Breast epithelium (tissue), 4 donors: ENCODE measurements around the gene PTTG1IP. TPM values are rescaled to one million over a fixed set of nuclear protein-coding genes. Genes with fewer than 3 reads are reported as not detected.

ENCODE experiments used
- DNase-seq, 2 donors: peaks; one replicate each; pipeline ENCODE4 v3.0.0-alpha.2; 2019; ENCODE audit warnings: low spot score in 2 of 2
- H3K27ac ChIP-seq, 2 donors: fragments of 200-600 bp; sonication (generic) in 1 of 2; one replicate each; pipeline ENCODE4 v1.5.1; 2016 to 2019; ENCODE audit warnings: mild to moderate bottlenecking in 1 of 2
- H3K27me3 ChIP-seq, 2 donors: fragments of 200-600 bp; sonication (generic) in 1 of 2; one replicate each; pipeline versions ENCODE4 v1.5.1 to v1.6.0; 2017 to 2019; ENCODE audit warnings: control low read depth in 1 of 2, mild to moderate bottlenecking in 1 of 2
- H3K36me3 ChIP-seq: fragments of 200-600 bp; one replicate; pipeline ENCODE4 v1.5.1; 2019
- H3K4me1 ChIP-seq, 2 donors: fragments of 200-600 bp; sonication (generic); one replicate each; pipeline ENCODE4 v1.5.1; 2016 to 2019; ENCODE audit warnings: control low read depth in 1 of 2
- H3K4me3 ChIP-seq, 3 donors: fragments of 200-600 bp; sonication (generic); 1 replicate in 2 of 3; 2 replicates in 1 of 3; pipeline ENCODE4 v1.5.1; 2016 to 2019; ENCODE audit warnings: mild to moderate bottlenecking in 3 of 3, moderate library complexity in 2 of 3
- H3K9me3 ChIP-seq, 2 donors: fragments of 200-600 bp; sonication (generic) in 1 of 2; one replicate each; pipeline ENCODE4 v1.5.1; 2016 to 2019; ENCODE audit warnings: control low read depth in 1 of 2
- CTCF ChIP-seq, 3 donors: fragments of 450-650 bp; IDR thresholded peaks; one replicate each; pipeline ENCODE4 v1.5.1; 2016 to 2017; ENCODE audit warnings: antibody characterized with exemption in 3 of 3, mild to moderate bottlenecking in 3 of 3, moderate library complexity in 3 of 3
- POLR2A ChIP-seq: fragments of 450-650 bp; IDR thresholded peaks from one replicate; pipeline ENCODE4 v1.6.1; 2016; ENCODE audit warnings: antibody characterized with exemption, mild to moderate bottlenecking, moderate library complexity
- POLR2AphosphoS5 ChIP-seq, 3 donors: sonication (generic); formaldehyde crosslinking; IDR thresholded peaks; one replicate each; pipeline ENCODE4 v1.6.1; 2017; ENCODE audit warnings: antibody characterized with exemption in 3 of 3
- intact Hi-C: fragments of 100-400 bp; cut with DNase I; formaldehyde crosslinking; loops from one replicate; pipeline ENCODE4 v1.15.1; 2023; ENCODE audit warnings: low total_unique reads
- total RNA-seq, 3 donors: library from RNA; depleted of rRNA; stranded (reverse); fragments of >200 nt; gene quantifications; one replicate each; pipeline ENCODE4 v1.1.0, GENCODE V29; 2016

PTTG1IP gene
- total RNA-seq, 3 donors from 2014 or later = 187 to 351 (median 272) TPM

- Histone ChIP-seq H3K27ac (no peak overlapping the region), H3K4me1 (peaks cover 0 to 5% of the 10 kb centered on the region in 2 donors), H3K9me3 (no peaks in the 10 kb centered on the region), H3K36me3 (no peaks in the 10 kb centered on the region), H3K4me3 (peak overlapping the region; percentile 40 to 52 (median 46)), H3K27me3 (no peaks in the 10 kb centered on the region)
- no peak for DNase-seq
- intact Hi-C loops = no loop called here
- TF ChIP-seq CTCF (IDR thresholded peaks at IDR 0.05) (no peak), POLR2AphosphoS5 (IDR thresholded peaks at IDR 0.05) (no peak), POLR2A (no peak)
Observed at GRCh38 chr21:44919111-44919912, 45.8 kb upstream of the PTTG1IP start.

- no peaks in the 10 kb centered on the region for H3K27me3 ChIP-seq
- no peaks in the 10 kb centered on the region for H3K36me3 ChIP-seq
- intact Hi-C loops = no loop called here
- H3K4me1 ChIP-seq = peaks cover 0 to 5% of the 10 kb centered on the region in 2 donors
- no peaks in the 10 kb centered on the region for H3K9me3 ChIP-seq
- H3K27ac ChIP-seq = no peak overlapping the region
- no peak for DNase-seq
- peak overlapping the region in 1 of 3 donors; percentile 15 for H3K4me3 ChIP-seq
- TF ChIP-seq CTCF (IDR thresholded peaks at IDR 0.05) (no peak), POLR2A (no peak), POLR2AphosphoS5 (IDR thresholded peaks at IDR 0.05) (no peak)
Observed at GRCh38 chr21:44918581-44919033, 45.1 kb upstream of the PTTG1IP start.

GRCh38 chr21:44918107-44918470 is 44.6 kb upstream of the PTTG1IP start:
- Histone ChIP-seq H3K4me3 (no peak overlapping the region), H3K27ac (peak overlapping the region; percentile 43 to 60), H3K27me3 (no peaks in the 10 kb centered on the region), H3K36me3 (no peaks in the 10 kb centered on the region), H3K4me1 (peaks cover 0 to 5% of the 10 kb centered on the region in 2 donors), H3K9me3 (no peaks in the 10 kb centered on the region)
- intact Hi-C loops = no loop called here
- no peak for DNase-seq
- TF ChIP-seq POLR2A (no peak), POLR2AphosphoS5 (IDR thresholded peaks at IDR 0.05) (no peak), CTCF (IDR thresholded peaks at IDR 0.05) (no peak)

GRCh38 chr21:44917446-44918106 is 44.1 kb upstream of the PTTG1IP start:
- no peak overlapping the region for H3K4me3 ChIP-seq
- H3K27me3 ChIP-seq = no peaks in the 10 kb centered on the region
- H3K4me1 ChIP-seq = peaks cover 0 to 5% of the 10 kb centered on the region in 2 donors
- no peaks in the 10 kb centered on the region for H3K36me3 ChIP-seq
- H3K27ac ChIP-seq = peak overlapping the region; percentile 43 to 60
- DNase-seq = no peak
- intact Hi-C loops = no loop called here
- TF ChIP-seq CTCF (IDR thresholded peaks at IDR 0.05) (no peak), POLR2A (no peak), POLR2AphosphoS5 (IDR thresholded peaks at IDR 0.05) (no peak)
- H3K9me3 ChIP-seq = no peaks in the 10 kb centered on the region

- no peaks in the 10 kb centered on the region for H3K36me3 ChIP-seq
- no peak overlapping the region for H3K4me3 ChIP-seq
- H3K4me1 ChIP-seq = peaks cover 0 to 5% of the 10 kb centered on the region in 2 donors
- no peaks in the 10 kb centered on the region for H3K27me3 ChIP-seq
- H3K27ac ChIP-seq = peak overlapping the region; percentile 43 to 60
- TF ChIP-seq POLR2A = no peak
- no peak for TF ChIP-seq CTCF (IDR thresholded peaks at IDR 0.05)
- no peak for TF ChIP-seq POLR2AphosphoS5 (IDR thresholded peaks at IDR 0.05)
- intact Hi-C loops = no loop called here
- no peaks in the 10 kb centered on the region for H3K9me3 ChIP-seq
- DNase-seq = no peak
Observed at GRCh38 chr21:44916965-44917364, 43.5 kb upstream of the PTTG1IP start.
